ENCODE data around the gene EFCAB6.

Gene EFCAB6

DNA sequence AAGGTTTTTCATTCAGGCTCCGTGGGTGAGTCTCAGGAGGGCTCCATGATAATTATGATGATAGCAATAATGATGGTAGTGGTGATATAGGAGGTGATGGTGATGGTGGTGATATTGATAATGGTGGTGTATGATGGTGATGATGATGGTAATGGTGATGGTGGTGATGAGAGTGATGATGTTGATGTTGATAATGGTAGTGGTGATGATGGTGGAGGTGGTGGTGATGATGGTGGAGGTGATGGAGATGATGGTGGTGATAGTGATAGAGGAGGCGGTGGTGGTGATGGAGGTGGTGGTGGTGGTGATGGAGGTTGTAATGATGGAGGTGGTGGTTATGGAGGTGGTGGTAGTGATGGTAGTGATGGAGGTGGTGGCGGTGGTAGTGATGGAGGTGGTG lies 320.9 kb downstream of the EFCAB6 start:
- H3K9ac ChIP-seq (ENCODE audit: low read length), result no peak overlapping the region
- H3K27ac ChIP-seq (ENCODE audit: low read depth, low read length, poor library complexity, severe bottlenecking), result no peak overlapping the region
- H3K4me3 ChIP-seq (ENCODE audit: low read depth, low read length, poor library complexity, severe bottlenecking), result no peak overlapping the region
- no peak overlapping the region for H2AFZ ChIP-seq (ENCODE audit: low read length)
- H4K20me1 ChIP-seq (ENCODE audit: insufficient read depth, low read length), result no peaks in the 10 kb centered on the region
- H3K36me3 ChIP-seq (ENCODE audit: insufficient read depth, low read length), result no peaks in the 10 kb centered on the region
- no peaks in the 10 kb centered on the region for H3K9me3 ChIP-seq (ENCODE audit: low read length)
- H3K27me3 ChIP-seq (ENCODE audit: insufficient read depth, low read length), result peaks cover 7% of the 10 kb centered on the region; the same call in 1 of the 2 replicates
- H3F3A ChIP-seq (ENCODE audit: insufficient read depth, low read length), result no peaks in the 10 kb centered on the region
- no peaks in the 10 kb centered on the region for H3K9me2 ChIP-seq (ENCODE audit: low read depth, low read length)
- H3K4me2 ChIP-seq (ENCODE audit: low read length), result no peak overlapping the region
- no peaks in the 10 kb centered on the region for H3K79me2 ChIP-seq (ENCODE audit: insufficient read depth, low read length)
- H3K4me1 ChIP-seq (ENCODE audit: insufficient read depth, low read length, severe bottlenecking), result no peaks in the 10 kb centered on the region
- TF ChIP-seq, protein P1, sequence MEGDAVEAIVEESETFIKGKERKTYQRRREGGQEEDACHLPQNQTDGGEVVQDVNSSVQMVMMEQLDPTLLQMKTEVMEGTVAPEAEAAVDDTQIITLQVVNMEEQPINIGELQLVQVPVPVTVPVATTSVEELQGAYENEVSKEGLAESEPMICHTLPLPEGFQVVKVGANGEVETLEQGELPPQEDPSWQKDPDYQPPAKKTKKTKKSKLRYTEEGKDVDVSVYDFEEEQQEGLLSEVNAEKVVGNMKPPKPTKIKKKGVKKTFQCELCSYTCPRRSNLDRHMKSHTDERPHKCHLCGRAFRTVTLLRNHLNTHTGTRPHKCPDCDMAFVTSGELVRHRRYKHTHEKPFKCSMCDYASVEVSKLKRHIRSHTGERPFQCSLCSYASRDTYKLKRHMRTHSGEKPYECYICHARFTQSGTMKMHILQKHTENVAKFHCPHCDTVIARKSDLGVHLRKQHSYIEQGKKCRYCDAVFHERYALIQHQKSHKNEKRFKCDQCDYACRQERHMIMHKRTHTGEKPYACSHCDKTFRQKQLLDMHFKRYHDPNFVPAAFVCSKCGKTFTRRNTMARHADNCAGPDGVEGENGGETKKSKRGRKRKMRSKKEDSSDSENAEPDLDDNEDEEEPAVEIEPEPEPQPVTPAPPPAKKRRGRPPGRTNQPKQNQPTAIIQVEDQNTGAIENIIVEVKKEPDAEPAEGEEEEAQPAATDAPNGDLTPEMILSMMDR (IDR thresholded peaks at IDR 0.05; ENCODE audit: low read length), result no peak
- TF ChIP-seq EZH2 (IDR thresholded peaks at IDR 0.05; ENCODE audit: borderline replicate concordance, low read length), result no peak

DNA sequence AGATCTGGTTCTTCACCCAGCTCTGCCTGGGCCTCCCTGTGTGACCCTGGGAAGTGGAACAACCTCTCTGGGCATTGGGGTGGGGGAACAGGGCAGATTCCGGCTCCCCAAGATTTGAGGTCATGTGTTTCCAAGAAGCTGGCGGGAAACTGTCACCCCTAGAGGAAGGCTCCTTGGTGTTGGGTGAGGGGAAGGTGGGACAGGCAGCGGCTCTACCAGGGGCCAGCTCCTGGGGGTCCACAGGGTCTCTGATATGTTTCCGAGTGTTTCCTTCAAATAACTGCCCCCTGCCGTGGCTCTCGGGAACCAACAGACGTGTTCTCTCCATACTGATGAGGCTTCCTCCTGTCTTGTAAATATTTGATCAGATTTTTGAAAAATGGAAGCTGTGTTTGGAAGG lies 321.8 kb downstream of the EFCAB6 start:
- no peak overlapping the region for H3K27ac ChIP-seq (ENCODE audit: low read depth, low read length, poor library complexity, severe bottlenecking)
- H3K36me3 ChIP-seq (ENCODE audit: insufficient read depth, low read length), result no peaks in the 10 kb centered on the region
- H3K9ac ChIP-seq (ENCODE audit: low read length), result no peak overlapping the region

DNA sequence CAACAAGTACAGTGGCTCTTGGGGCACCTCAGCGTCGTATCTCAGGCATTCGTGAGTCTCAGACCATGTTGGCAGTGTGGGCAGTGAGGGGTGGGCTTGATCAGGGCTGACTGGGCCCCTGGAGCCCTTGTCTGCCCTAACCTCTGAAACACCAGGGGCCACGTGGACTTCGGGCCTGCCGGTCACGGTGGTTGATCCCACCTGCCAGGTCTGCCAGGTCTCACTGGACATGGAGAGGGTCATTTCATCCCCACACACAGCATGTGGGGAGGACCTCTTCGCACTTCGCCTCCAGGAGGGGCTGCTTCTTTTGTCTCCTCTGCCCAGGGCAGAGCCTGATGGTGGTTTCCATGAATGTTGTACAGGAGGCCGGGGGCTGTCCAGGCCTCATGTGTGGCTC lies 323.2 kb downstream of the EFCAB6 start:
- no peak overlapping the region for H3K27ac ChIP-seq (ENCODE audit: low read depth, low read length, poor library complexity, severe bottlenecking)
- H3K9ac ChIP-seq (ENCODE audit: low read length), result no peak overlapping the region
- H3K9me3 ChIP-seq (ENCODE audit: low read length), result no peaks in the 10 kb centered on the region
- no peaks in the 10 kb centered on the region for H3K4me1 ChIP-seq (ENCODE audit: insufficient read depth, low read length, severe bottlenecking)
- no peak overlapping the region for H3K4me2 ChIP-seq (ENCODE audit: low read length)
- H3F3A ChIP-seq (ENCODE audit: insufficient read depth, low read length), result no peaks in the 10 kb centered on the region
- no peaks in the 10 kb centered on the region for H3K9me2 ChIP-seq (ENCODE audit: low read depth, low read length)
- no peak overlapping the region for H3K4me3 ChIP-seq (ENCODE audit: low read depth, low read length, poor library complexity, severe bottlenecking)
- H3K27me3 ChIP-seq (ENCODE audit: insufficient read depth, low read length), result peaks cover 11% of the 10 kb centered on the region
- TF ChIP-seq EZH2 (IDR thresholded peaks at IDR 0.05; ENCODE audit: borderline replicate concordance, low read length), result no peak
- TF ChIP-seq, protein P1 (IDR thresholded peaks at IDR 0.05; ENCODE audit: low read length), result no peak
- no peaks in the 10 kb centered on the region for H3K36me3 ChIP-seq (ENCODE audit: insufficient read depth, low read length)
- no peak overlapping the region for H2AFZ ChIP-seq (ENCODE audit: low read length)
- H4K20me1 ChIP-seq (ENCODE audit: insufficient read depth, low read length), result no peaks in the 10 kb centered on the region
- no peaks in the 10 kb centered on the region for H3K79me2 ChIP-seq (ENCODE audit: insufficient read depth, low read length)

More for the DNA sequence above, 321.8 kb downstream of the EFCAB6 start:
- H3F3A ChIP-seq (ENCODE audit: insufficient read depth, low read length), result no peaks in the 10 kb centered on the region
- H3K4me1 ChIP-seq (ENCODE audit: insufficient read depth, low read length, severe bottlenecking), result no peaks in the 10 kb centered on the region
- no peaks in the 10 kb centered on the region for H3K79me2 ChIP-seq (ENCODE audit: insufficient read depth, low read length)
- TF ChIP-seq, protein P1 (IDR thresholded peaks at IDR 0.05; ENCODE audit: low read length), result no peak
- no peak for TF ChIP-seq EZH2 (IDR thresholded peaks at IDR 0.05; ENCODE audit: borderline replicate concordance, low read length)
- peaks cover 7% of the 10 kb centered on the region; the same call in 1 of the 2 replicates for H3K27me3 ChIP-seq (ENCODE audit: insufficient read depth, low read length)
- no peak overlapping the region for H3K4me3 ChIP-seq (ENCODE audit: low read depth, low read length, poor library complexity, severe bottlenecking)
- no peaks in the 10 kb centered on the region for H3K9me2 ChIP-seq (ENCODE audit: low read depth, low read length)
- no peaks in the 10 kb centered on the region for H3K9me3 ChIP-seq (ENCODE audit: low read length)
- no peak overlapping the region for H2AFZ ChIP-seq (ENCODE audit: low read length)
- no peaks in the 10 kb centered on the region for H4K20me1 ChIP-seq (ENCODE audit: insufficient read depth, low read length)
- H3K4me2 ChIP-seq (ENCODE audit: low read length), result no peak overlapping the region
